Activated CD4-positive, CD25-positive, alpha-beta regulatory T cell treated with anti-CD3 and anti-CD28 coated beads, Interleukin-2, amount 50 U/mL, for 24 hours (primary cell): ENCODE data around the gene RPS3.
"Not testable (repeated sequence)": the region's sequence is repeated elsewhere in the genome, so short reads cannot be mapped to it uniquely, and the experiment has no call there.

ENCODE experiments used
- ATAC-seq, 2 donors: fragments of 150-1000 bp; cut with Tn5 transposase; one replicate each; pipeline ENCODE4 v1.10.0; 2021; ENCODE audit warnings: mild to moderate bottlenecking in 1 of 2, moderate library complexity in 1 of 2

The RPS3 gene

DNA sequence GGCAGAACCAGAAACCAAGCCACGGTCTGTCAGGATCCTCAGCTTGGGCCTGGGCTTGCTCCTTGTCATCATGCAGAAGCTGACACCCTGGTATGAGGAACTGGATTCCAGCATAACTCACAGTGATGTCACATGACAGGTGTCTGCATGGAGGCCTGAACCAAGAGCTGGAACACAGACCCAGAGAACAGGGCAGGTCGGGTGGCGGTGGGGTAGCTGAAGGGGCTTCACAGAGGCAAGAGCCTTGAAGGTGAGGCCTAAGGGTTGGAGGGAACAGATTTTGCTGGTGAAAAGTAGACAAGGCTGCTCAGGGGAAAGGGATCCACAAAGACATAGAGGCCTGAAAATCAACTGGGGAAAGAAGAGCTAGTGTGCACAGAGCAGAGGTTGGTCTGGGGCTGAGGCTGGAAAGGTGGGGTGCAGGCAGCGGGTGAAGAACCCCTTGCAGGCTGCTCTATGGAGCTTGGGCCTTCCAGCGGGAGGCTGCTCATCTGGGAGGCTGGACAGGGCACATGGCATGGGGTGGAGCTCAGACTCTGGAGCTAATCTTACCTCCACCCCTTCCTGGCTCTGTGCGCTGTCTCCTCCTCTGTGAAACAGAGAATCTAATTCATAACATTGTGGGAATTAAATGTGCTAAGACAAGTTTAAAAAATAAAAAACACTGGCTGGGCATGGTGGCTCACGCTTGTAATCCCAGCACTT lies 18.4 kb upstream of the RPS3 start:
- ATAC-seq, result no peak

GRCh38 chr11:75383246-75383645 lies 16.1 kb upstream of the RPS3 start:
- ATAC-seq, result peak; percentile 39 to 57

- peak; percentile 77 to 78 for ATAC-seq
Measured at GRCh38 chr11:75384438-75385080, 14.8 kb upstream of the RPS3 start.

- no peak for ATAC-seq
Measured at GRCh38 chr11:75386942-75387630, 12.2 kb upstream of the RPS3 start.

DNA sequence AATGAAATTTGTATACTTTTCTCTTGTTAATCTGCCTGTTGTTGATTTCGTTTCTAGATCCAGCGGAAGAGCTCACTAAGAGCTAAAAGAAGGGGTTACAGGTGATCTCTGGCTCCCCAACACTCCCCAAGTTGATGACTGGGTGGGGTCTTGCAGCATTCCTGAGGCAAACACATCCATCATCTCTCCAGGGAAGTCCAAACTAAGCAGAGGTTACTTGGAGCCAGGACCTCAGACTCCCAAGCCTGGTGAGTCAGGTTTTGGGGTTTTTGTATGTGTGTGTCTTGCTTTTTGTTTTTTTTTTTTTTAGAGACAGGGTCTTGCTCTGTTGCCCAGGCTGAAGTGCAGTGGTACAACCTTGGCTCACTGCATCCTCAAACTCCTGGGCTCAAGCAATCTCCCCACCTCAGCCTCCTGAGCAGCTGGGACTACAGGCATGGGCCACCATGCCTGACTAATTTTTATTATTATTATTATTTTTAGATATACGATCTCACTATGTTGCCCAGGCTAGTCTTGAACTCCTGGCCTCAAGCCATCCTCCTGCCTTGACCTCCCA lies 11.5 kb upstream of the RPS3 start:
- no peak for ATAC-seq

- ATAC-seq, result peak; percentile 71 to 82
Measured at GRCh38 chr11:75388386-75389275, 10.7 kb upstream of the RPS3 start.

DNA sequence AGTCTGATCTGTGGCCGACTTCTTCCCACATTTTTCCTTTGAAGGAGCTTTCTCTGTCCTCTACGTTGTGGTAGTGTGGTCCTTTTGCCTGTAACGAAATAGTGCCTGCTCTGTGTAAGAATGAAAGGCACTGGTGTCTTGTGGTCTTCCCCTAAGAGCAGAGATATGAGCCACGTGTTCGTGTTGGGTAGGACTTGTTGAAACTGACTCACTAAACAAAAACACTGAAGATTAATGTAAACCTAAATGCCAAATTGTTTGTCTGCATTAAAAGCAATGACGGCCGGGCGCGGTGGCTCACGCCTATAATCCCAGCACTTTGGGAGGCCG lies 10.1 kb upstream of the RPS3 start:
- no peak for ATAC-seq

- ATAC-seq, result no peak
Measured at GRCh38 chr11:75389925-75390324, 9.4 kb upstream of the RPS3 start.

GRCh38 chr11:75394085-75394840 lies 5.1 kb upstream of the RPS3 start:
- peak; percentile 59 to 75 for ATAC-seq

DNA sequence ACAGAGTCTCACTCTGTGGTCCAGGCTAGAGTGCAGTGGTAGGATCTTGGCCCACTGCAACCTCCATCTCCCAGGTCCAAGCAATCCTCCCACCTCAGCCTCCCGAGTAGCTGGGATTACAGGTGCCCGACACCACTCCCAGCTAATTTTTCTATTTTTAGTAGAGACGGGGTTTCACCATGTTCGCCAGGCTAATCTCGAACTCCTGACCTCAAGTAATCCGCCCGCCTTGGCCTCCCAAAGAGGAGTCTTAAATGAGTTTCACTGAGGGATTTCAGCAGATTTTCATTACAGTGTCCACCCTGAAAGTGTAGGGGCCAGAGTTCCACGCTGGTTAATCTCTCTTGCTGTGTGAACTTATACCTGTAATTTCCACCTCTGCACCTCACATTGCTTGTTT lies 412 bp upstream of the RPS3 start:
- no peak for ATAC-seq

- peak; percentile 7 to 15 for ATAC-seq
Measured at GRCh38 chr11:75400146-75400865, 988 bp downstream of the RPS3 start.

GRCh38 chr11:75402002-75402773 lies 2.9 kb downstream of the RPS3 start:
- ATAC-seq, result no peak

DNA sequence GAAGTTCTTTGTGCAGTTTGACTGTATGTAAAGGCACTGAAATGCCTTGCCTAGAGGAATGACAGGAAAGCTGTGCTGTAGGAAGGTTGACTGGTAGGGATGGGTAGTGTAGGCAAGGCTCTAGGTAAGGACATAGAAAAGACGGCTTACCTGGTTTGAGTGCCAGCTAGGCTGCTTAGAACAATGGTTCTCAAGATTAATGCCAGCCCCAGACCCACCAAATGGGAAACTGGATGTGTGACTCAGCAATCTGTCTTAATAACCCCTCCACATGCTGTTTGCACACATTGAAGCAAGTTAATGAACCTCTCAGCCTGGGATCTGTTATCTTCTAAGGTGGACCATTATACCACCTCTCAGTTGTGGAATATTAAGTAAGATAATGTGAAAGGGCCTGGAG lies 3.7 kb downstream of the RPS3 start:
- ATAC-seq, result no peak

- ATAC-seq, result peak in 1 of 2 donors; percentile 24
Measured at GRCh38 chr11:75403983-75404658, 4.8 kb downstream of the RPS3 start.

GRCh38 chr11:75406338-75406777 lies 7.0 kb downstream of the RPS3 start:
- ATAC-seq, result peak; percentile 25 to 29

- ATAC-seq, result no peak
Measured at GRCh38 chr11:75408957-75409219, 9.6 kb downstream of the RPS3 start.

DNA sequence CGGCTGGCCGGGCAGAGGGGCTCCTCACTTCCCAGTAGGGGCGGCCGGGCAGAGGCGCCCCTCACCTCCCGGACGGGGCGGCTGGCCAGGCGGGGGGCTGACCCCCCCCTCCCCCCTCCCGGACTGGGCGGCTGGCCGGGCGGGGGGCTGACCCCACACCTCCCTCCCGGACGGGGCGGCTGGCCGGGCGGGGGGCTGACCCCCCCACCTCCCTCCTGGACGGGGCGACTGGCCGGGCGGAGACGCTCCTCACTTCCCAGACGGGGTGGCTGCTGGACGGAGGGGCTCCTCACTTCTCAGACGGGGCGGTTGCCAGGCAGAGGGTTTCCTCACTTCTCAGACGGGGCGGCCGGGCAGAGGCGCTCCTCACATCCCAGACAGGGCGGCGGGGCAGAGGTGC lies 10.7 kb downstream of the RPS3 start:
- not testable (repeated sequence) for ATAC-seq

DNA sequence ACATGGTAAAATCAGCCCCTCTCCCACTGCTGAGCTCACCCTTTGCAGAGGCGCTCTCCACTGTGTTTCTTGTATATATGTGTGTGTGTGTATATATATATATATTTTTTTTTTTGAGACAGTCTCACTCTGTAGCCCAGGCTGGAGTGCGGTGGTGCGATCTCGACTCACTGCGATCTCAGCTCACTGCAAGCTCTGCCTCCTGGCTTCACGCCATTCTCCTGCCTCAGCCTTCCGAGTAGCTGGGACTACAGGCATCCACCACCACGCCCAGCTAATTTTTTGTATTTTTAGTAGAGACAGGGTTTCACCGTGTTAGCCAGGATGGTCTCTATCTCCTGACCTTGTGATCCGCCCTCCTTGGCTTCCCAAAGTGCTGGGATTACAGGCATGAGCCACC lies 13.8 kb downstream of the RPS3 start:
- ATAC-seq, result not testable (repeated sequence)

- ATAC-seq, result no peak
Measured at GRCh38 chr11:75413864-75414263, 14.5 kb downstream of the RPS3 start.
